Stimulated activated CD8-positive, alpha-beta memory T cell treated with anti-CD3 and anti-CD28 coated beads, Interleukin-12 subunit alpha, Interleukin-12 subunit beta, amount 100 ng/mL, for 1 hour (primary cell): Measurements from ENCODE around the gene SDK1.

Experiments used
- DNase-seq: peaks from one replicate; pipeline ENCODE4 v3.0.0-alpha.2; 2020; ENCODE audit warnings: low read depth

SDK1 gene

DNA sequence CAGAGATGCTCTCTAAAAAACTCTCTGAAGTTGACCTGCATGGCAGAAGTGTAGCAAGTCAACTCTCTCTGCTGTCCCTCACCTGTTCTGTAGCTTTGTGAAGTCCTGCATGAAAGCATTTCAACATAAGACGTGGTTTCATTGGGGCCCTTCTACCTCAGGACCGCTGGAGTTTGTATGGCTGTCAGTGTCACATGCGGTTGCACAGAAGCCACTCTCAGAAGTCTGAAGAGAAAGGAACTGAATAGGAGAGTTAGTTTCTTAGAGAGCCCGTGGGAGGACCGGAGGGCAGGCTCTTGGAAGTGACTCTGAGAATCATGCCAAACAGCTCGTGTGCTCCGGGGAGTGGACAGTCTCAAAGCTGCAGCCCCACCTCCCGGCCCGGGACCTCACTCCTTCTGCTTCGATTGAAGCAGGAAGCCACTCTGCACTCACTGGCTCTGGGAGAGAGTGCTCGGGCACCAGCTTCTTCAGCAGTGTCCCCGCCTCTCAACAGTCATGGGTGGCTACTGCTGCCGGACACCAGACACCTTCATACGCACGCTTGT is 486.7 kb downstream of the SDK1 start:
- no peak for DNase-seq

DNA sequence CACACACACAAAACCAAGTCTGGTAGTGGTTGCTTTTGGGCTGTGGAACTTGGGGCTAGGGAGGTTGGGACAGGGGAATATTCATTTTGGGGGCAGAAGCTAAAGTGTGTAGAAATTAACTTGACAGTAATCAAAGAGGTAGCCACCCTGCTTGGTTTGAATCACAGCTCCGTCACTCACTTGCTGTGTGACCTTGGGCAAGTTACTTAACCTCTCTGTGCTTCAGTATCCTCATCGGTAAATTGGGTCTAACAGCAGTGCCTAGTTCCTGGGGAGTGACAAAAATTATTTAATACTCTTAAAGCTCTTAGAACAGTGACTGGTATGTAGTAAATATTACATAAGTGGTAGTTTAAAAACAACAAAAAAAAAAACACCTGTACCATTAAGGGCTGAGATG is 489.8 kb downstream of the SDK1 start:
- no peak for DNase-seq

DNA sequence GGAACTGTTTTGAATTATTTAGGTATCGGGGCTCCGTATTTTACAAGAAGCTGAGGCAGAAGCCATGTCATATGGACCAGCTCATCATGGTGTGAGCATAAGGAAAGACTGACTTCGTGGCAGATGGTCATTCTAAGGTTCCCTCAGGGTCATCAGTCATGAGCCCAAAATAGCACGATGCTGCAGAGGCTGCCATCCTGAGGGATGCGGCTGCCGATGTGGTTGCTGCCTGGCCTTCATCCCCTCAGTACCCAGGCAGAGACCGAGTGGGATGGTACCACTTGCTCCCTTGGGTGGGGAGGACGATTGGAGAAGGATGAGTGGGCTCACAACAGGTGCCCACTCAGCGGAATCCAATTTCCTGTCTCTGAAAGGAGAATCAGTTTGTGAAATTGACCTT is 490.3 kb downstream of the SDK1 start:
- DNase-seq, result no peak

DNA sequence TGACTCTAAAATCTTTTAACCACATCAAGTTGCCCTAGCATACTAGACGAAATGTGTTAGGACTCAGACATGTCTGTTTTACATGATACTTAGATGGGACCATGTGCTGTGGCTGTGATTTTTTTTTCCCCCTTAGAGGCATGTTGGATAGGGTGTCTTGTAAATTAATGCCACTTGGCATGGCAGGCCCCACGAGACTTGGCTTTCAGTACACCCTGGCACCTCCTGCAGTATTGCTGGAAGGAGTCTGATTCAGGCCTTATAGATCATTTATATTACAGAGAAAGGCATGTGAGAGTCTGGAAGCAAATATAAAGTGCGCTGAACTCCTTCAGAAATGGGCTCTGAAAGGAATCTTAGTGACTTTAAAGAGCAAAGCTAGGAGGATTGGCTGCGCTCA is 494.1 kb downstream of the SDK1 start:
- no peak for DNase-seq

DNA sequence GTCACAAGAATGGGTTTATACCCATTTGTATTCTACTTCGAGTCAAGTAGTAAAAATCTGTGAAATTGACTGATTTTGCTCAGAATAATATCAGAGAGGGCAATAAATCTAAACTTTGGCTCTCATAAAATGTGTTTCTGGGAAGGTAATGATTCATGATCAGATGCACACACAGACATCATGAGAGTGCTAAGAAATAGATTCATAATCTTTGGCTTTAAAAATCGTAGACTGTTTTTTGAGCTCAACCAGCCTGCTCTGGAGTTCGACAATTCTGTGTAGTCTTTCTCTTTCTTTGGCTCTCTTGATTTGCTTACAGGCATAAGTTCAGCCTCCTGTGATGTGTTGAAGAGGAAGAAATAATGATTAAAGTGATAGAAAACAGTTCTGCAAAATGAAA is 494.7 kb downstream of the SDK1 start:
- DNase-seq, result no peak

DNA sequence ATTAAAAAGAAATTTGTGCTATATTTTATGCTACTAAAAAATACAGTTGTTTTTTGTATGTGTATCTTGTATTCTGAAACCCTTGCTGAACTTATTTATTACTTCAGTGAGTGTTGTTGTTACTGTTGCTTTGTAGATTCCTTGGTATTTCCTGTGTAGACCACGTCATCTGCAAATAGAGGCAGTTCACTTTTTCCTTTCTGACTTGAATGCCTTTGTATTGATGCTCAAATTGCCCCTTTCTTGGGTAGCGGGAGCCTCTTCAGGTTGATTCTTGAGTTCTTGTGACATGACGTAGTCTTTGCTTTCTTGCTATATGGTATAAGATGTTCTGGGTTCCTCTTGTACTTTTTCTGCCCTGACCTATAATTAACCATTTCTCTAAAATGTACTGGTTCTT is 504.1 kb downstream of the SDK1 start:
- DNase-seq, result no peak

DNA sequence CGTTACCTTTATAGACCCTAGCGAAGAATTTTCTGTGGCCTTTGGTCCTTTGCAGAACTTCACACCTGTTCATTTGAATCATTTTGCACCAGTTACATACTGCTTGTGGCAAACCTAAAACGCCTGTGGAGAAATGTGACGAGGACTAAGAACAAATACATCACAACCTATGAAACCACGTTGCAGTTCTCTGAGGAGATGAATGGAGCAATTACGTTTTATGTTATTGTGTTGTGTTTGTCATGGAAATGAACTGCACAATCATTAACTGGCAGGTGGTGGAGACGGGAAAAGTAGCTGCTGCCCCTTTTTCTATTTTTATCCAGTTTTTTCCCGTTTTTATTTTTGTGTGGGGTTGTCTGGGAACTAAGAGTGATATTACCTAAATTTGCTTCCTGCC is 505.5 kb downstream of the SDK1 start:
- DNase-seq, result no peak

DNA sequence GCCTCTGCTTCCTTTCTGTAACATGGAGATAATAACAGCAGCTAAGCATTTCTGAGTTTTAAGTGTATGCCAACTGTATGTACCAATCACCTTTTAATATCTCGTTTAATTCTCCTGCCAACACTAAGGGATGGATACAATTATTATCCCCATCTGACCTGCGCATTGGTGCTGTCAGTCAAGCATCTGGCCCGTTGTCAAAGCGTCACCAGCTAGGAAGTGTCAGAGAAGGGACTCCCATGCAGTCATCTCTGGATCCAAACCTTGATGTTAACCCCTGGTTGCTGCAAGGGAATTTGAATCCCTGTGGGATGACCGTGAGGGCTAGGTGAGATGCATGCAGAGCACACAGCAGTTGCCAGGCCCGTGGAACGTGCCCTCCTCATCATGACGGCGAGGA is 506.8 kb downstream of the SDK1 start:
- DNase-seq, result no peak

DNA sequence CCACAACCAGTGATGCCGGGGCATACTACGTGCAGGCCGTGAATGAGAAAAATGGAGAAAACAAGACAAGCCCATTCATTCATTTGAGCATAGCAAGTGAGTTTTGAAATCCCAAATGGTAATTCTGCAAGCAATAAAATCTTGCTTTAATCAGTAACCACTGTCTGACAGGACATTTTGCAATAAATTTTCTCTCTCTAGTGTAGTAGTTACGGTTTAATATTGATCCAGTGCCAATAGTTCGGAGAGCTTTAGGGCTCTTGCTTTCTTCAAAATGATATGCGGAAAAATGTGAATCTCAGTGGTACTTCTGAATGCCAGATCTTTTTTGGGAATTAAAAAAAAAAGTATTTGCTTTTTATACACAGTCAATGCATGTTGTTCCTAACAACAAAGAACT is 520.4 kb downstream of the SDK1 start:
- DNase-seq, result no peak

DNA sequence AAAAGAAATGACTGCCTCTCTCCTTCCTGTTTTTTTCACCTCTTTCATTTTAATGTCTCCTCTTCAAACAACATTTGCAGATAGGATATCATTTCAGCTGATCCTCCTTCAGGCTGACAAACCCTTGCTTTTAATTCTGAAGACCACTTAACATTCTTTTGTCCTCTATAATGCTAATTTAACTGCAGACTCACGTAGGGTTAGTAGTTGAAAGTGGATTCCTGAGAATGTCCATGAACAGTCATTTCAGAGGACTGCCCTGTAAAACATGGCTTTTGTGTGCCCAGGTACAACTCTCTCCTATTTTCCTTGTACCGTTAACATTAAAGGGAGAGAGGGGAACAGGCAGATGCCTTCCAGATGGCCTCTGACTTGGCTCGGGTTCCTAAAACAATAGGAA is 524.4 kb downstream of the SDK1 start:
- no peak for DNase-seq

DNA sequence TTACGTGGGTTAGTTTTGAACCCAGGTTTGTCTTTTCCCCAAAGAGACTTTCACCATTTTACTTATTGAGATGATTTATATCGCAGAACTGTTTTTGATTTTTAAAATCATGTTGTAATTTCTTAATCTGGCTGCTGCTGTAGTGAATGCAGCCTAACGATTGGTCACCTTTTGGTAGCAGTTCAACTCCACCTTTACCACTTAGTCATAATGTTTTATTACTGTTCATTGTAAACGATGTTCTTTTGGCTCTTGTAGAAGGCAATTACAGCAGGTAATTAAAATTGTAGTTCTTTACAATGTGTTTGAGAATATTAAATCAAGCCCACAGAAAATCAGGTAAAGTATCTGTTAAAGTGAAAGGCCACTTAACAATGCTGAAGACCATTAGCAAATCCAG is 531.1 kb downstream of the SDK1 start:
- DNase-seq, result no peak

DNA sequence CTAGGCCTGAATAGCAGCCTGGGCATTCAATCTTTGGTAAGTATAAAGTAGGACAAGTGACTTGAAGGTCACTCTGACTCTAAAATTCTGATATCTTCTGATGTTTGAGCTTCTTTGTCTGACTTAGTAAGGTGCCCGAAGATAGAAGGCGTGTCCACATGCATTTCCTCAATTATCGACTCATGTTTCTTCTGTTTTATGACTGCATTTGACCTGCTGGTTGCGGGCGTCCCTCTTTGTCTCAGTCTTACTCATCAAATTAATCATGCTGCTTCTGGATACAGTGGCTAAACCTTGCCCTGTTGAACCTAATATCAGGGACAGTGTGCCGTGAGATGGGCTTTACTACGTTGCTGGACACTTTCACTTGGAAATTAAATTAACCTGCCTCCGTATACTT is 534.1 kb downstream of the SDK1 start:
- DNase-seq, result no peak

DNA sequence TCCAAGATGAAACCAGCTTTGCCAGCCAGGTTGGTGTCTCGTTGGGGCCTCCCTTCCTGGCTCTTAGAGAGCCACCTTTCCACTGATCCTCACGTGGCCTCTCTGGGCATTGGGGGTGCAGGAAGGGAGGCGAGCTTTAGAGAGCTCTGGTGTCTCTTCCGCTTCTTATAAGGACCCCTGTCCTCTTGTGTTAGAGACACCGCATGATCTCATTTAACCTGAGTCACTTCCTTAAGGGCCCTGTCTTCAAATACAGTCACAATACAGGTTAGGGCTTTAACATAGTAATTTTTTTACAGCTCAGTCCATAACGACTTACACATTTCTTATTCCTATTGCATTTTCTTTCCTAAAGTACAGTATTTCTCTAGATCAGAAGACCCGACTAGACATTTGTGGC is 535.8 kb downstream of the SDK1 start:
- no peak for DNase-seq

DNA sequence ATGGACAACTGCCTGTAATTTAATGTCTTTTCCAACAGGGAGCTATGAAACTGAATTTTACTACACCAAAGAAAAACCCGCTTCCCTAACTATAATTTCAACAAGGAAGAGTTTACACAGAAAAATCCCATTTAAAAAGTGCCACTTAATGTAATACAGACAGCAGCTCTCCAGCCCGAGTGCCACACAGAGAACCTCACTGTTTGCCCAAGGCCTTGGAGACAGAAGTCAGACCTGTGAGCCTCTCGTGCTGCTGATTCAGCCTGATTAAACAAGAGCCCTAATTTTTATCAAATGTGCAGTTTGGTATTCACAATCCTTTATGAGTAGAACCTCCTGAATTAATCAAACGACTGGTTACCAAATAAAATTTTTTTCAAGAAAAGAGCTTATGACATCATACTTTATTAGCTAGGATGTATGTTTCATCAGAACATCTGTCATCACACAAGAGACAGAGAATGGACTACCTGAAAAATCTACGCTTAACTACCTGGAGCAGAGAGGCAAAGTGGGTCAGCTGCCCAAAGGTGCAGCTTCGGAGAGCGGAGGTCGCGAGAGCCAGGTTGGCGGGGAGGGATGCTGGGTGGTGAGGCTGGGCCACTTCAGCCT is 543.6 kb downstream of the SDK1 start:
- no peak for DNase-seq

DNA sequence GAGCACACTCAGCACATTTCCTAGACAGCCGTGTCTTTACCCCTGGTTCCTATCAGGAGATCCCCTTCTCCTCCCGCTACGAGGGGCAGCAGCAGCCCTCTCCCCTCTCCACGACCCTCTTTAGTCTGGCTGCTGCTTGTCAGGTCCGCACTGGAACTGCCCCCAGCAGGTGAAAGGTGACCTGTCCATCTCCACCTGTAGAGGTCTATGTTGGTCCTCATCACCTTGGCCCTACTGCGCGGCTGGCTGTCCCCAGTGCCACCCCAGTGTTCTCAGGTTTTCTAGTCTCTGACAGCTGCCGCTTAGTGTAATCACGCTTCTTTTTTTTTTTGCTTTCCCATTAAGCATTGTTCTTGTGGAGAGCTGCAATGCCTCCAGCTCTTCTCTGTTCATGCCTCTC is 545.7 kb downstream of the SDK1 start:
- DNase-seq, result no peak

DNA sequence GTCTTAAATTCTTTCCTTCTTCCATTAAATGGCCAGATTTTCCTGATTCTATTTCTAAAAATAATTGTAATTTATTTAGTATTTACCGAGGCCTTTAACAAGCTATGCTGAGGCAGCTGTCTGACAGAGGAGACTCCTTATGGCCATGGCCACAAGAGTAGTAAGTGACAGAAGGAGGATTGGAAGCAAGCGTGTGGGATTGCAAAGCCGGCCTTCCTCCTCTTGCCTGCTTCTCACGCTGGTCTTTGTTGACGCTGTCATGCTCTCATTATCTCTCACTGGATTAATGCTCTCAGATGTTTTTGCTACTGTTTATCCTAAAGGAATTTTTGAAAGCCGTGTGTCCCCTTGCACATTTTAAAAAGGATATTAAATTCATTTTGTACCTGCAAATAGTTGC is 546.3 kb downstream of the SDK1 start:
- no peak for DNase-seq

DNA sequence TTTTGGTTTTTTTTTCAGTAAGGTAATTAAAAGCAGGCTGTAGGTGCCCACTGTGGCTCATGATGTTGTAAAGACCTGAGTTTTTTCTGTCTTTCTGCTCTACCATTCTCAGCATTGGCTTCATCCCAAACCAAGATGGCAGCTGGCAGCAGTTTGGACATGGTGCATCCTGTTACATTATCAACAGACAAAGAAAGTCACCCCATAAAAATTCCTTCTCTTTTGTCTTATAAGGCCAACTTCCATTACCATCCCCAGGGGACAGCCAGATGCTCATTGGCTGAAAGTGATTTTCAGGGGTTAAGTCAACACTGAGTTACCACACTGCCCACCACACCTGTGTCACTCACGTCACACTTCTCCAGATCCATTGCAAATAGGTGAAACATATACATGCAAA is 558.4 kb downstream of the SDK1 start:
- no peak for DNase-seq

DNA sequence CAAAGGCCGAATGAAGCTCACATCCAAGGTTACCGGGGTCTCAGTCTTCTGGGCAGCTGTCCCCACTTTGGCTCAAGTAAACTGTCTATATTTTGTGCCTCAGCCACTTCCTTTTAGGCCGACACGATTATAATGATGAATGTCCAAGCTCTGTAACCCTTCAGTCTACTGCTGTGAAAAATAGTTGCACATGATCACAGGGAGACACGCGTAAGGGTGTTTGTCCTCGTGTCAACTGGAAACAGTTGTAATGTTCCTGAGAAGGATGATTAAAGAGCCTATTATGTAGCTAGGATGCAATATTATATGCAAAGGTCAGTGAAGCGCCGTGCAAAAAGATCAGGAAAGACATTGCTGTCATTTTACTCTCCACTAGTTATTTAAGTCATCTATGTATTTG is 559.9 kb downstream of the SDK1 start:
- DNase-seq, result no peak

DNA sequence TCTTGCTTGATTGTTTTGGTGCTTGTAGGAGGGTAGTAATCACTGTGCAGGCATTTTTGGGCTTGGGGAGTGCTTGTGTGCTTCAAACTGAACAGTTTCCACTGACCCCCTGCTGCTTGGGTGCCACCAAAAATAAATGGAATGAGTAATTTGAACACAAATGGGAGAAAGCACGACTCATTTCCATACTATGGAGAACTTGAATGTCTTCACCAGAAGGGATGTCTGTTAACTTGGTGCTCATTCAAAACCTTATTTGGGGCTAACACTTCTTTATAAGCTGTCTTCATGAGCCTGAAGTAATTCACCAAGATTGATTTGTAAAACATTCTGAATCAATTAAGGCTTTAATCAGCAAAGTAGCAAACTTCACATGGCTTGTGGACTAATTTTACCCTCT is 560.3 kb downstream of the SDK1 start:
- no peak for DNase-seq

DNA sequence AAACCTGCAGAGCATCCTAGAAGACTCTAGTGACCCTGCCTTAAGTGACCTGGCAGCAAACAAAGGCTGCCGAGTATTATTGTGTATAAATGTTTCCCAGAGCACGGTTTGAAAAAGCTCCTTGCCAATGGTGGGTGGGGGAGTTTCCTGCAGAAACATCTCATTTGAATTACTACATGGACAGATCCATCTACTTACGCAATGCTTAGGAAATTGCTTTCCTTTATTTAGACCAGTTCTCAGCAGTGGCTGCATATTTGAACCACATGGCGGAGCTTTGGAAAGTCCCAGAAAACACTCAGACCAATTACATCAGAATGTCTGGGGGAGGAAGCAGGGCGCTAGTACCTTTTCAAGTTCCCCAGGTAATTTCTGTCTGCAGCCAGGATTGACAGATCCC is 560.9 kb downstream of the SDK1 start:
- DNase-seq, result no peak

DNA sequence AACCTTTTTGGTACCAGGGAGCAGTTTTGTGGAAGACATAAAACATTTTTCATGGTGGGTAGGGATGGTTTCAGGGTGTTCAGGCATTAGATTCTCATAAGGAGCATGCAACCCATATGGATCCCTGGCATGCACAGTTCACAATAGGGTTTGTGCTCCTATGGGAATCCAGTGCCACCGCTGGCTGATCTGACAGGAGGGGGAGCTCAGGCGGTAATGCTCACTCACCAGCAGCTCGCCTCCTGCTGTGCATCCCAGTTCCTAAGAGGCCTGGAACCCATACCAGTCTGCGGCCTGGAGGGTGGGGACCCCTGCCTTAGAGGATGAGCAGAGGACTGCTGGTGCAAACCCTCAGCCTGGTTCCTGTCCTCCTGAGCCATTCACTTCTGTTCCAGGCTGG is 561.7 kb downstream of the SDK1 start:
- no peak for DNase-seq

DNA sequence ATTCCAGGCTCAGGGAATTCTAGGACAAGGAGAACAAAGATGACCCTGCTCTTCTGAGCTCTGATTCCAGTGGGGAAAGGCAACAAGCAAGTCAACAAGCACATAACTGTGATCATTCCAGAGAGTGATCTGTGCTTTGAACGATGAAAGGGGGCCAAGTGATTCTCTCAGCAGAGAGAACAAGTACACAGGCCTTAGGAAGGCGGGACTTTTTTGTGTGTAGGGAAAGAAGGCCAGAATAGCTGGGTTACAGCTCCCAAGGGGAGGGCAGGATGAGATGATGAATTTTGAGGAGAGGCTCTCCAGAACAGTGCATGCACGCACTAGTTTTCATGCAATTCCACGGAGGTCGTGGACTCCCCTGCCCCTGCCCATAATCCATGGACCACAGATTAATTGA is 565.2 kb downstream of the SDK1 start:
- no peak for DNase-seq

DNA sequence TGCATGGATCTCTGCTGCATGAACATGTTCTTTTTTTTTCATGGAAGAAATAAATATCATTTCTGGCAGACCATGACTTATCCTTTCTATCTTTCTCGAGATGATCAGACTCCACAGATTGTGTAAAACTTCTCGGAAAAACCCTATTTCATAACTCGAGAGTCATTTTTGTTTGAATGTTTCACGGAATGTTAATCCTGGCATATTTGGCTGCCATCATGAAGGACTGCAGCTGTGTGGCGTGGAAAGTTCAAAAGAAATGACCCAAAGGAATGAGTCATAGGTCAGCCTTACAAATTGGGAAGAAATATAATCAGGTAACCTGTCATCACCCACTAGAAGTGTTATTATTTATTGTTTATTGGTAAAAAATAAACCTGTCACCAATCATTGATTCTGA is 566.8 kb downstream of the SDK1 start:
- DNase-seq, result no peak

DNA sequence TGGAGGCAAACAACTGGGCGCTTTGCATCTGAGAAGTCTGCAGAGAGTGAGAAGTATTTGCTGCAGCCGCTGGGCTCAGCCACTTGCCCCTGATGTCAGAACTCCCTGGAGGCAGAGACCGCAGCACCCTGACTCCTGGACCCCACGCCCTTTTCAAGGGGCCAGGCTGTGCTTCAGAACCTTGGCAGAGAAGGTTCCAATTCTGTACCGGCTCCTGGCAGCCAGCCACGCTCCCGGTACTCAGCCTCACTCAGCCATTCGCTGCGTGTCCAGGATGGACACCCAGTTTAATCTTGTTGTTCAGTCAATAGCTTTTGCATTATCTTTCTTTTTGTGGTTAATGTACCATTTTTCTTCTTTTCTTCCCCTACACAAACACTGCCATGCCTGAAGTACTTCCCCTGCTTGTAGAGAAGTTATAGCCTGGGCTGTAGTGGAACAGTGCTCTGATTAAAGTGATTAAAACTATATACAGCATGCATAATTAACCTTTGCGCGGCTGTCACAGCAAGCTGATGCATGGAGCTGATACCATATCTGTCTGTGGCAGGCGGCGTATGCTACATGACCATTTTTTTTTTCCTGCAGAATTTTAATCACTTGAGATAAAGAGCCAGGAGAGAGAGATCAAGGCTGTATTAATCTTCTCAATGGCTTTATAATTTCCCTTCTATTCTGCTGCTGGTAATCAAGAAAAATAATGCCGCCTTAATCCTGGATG is 578.5 kb downstream of the SDK1 start:
- no peak for DNase-seq
